K562 (cell line): ENCODE data around the gene ZNF350.
"Not testable (repeated sequence)": the region's sequence is repeated elsewhere in the genome, so short reads cannot be mapped to it uniquely, and the experiment has no call there.

ENCODE experiments used
- KDM1A ChIP-seq, 2 experiments: fragments of 450-650 bp; IDR thresholded peaks; 2 replicates each; pipeline ENCODE4 v1.6.1; 2016; ENCODE audit warnings: mild to moderate bottlenecking in 2 of 2
- POLR2A ChIP-seq: fragments of 450-650 bp; conservative IDR thresholded peaks from 2 replicates; pipeline ENCODE4 v1.6.1; 2016
- POLR2AphosphoS5 ChIP-seq: IDR thresholded peaks from 2 replicates; pipeline ENCODE4 v1.6.1; 2011; ENCODE audit warnings: mild to moderate bottlenecking, low read depth, low read length, moderate library complexity; ENCODE audit not compliant: control insufficient read depth, insufficient read depth
- RAD21 ChIP-seq, 2 experiments: fragments of 250-450 bp in 1 of 2; fragments of 450-650 bp in 1 of 2; sonication (Bioruptor Pico) in 1 of 2; formaldehyde crosslinking in 1 of 2; IDR thresholded peaks in 1 of 2; conservative IDR thresholded peaks in 1 of 2; 2 replicates each; pipeline versions ENCODE4 v1.4.0 to v1.8.0; 2020 to 2022; ENCODE audit warnings: mild to moderate bottlenecking in 2 of 2, moderate library complexity in 1 of 2

DNA sequence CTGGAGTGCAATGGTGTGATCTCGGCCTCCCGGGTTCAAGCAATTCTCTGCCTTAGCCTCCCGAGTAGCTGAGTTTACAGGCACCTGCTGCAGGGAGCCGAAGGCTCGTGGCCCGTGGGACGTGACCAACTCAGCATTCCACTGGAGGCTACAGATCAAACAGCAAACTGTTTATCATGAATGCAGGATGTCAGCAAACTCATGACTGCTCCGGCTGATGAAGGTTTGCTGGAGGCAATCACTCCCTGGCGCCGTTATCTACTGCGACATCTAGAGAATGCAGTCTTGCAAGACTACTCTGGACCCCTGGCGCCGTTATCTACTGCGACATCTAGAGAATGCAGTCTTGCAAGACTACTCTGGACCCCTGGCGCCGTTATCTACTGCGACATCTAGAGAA lies 10.9 kb downstream of the ZNF350 start:
- not testable (repeated sequence) for TF ChIP-seq POLR2A; KDM1A (IDR thresholded peaks at IDR 0.05); RAD21 (CRISPR knock-in tag; conservative IDR thresholded peaks at IDR 0.05 in 1 of 2, IDR thresholded peaks at IDR 0.05 in 1 of 2); POLR2AphosphoS5
